OCI-LY7 (cell line): ENCODE data around the gene HABP2.

ENCODE experiments used
- EZH2phosphoT487 ChIP-seq: fragments of 200-600 bp; sonication (generic); IDR thresholded peaks from 2 replicates; pipeline ENCODE4 v1.6.1; 2018; ENCODE audit warnings: low read depth, borderline replicate concordance, mild to moderate bottlenecking, mixed run types, antibody characterized with exemption, low read length, moderate library complexity, mixed read lengths
- TF ChIP-seq, protein P1 (sequence below): fragments of 200-600 bp; sonication (generic); conservative IDR thresholded peaks from 2 replicates; pipeline ENCODE4 v1.5.1; 2014; ENCODE audit warnings: mild to moderate bottlenecking, antibody characterized with exemption, low read length, moderate library complexity, mixed read lengths

DNA sequence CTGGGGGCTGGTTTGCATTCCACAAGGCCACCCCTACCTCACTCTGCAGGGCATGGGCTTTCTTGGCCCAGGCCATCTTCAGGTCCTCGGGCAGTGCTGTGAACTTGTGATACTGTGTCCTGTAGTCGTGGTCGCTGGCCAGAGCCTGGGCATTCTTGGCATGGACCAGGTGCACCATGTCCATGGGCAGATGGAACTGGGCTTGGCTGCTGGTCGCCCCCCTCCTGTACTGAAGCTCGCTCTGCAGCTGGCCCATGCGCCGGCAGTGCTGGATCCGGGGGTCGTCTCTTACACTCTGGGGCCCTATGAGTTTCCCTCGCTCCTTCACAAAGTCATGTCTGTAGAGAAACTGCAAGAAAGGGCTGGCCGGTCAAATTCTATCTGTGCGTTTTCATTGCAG lies 51.7 kb downstream of the HABP2 start:
- TF ChIP-seq, protein P1, sequence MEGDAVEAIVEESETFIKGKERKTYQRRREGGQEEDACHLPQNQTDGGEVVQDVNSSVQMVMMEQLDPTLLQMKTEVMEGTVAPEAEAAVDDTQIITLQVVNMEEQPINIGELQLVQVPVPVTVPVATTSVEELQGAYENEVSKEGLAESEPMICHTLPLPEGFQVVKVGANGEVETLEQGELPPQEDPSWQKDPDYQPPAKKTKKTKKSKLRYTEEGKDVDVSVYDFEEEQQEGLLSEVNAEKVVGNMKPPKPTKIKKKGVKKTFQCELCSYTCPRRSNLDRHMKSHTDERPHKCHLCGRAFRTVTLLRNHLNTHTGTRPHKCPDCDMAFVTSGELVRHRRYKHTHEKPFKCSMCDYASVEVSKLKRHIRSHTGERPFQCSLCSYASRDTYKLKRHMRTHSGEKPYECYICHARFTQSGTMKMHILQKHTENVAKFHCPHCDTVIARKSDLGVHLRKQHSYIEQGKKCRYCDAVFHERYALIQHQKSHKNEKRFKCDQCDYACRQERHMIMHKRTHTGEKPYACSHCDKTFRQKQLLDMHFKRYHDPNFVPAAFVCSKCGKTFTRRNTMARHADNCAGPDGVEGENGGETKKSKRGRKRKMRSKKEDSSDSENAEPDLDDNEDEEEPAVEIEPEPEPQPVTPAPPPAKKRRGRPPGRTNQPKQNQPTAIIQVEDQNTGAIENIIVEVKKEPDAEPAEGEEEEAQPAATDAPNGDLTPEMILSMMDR = no peak
- TF ChIP-seq EZH2phosphoT487 = no peak
